Motor neuron (in vitro differentiated cells): ENCODE results near the gene ZNF423. TPM values are rescaled to one million over a fixed set of nuclear protein-coding genes. Genes with fewer than 3 reads are reported as not detected.

Source experiments
- ATAC-seq, 8 experiments: fragments of 200-7000 bp; cut with Tn5 transposase; replicated peaks in 6 of 8; 2 replicates each; pipeline ENCODE4 v1.8.0; 2021; ENCODE audit warnings: mild to moderate bottlenecking in 8 of 8, moderate library complexity in 8 of 8
- H3K27ac ChIP-seq, 2 donors: fragments of 250-450 bp; sonication (Bioruptor Pico); 2 replicates each; pipeline ENCODE4 v1.9.0; 2021; ENCODE audit warnings: antibody characterized with exemption in 2 of 2, mild to moderate bottlenecking in 2 of 2, moderate library complexity in 1 of 2
- H3K4me1 ChIP-seq, 2 donors: fragments of 250-450 bp; sonication (Bioruptor Pico); replicated peaks in 1 of 2; 2 replicates each; pipeline ENCODE4 v1.6.1; 2021; ENCODE audit warnings: antibody characterized with exemption in 2 of 2, mild to moderate bottlenecking in 2 of 2, moderate library complexity in 1 of 2
- H3K4me3 ChIP-seq, 5 donors: fragments of 250-450 bp; sonication (Bioruptor Pico); 2 replicates each; pipeline ENCODE4 v1.9.0; 2021; ENCODE audit warnings: antibody characterized with exemption in 5 of 5, mild to moderate bottlenecking in 5 of 5, moderate library complexity in 4 of 5
- WGBS, 10 experiments: fragments of 450-650 bp; shearing (Covaris generic); methylation state at CpG; one replicate each; pipeline ENCODE4 v1.0.0; 2022; 5-methylcytosine and 5-hydroxymethylcytosine counted together
- in situ Hi-C, 9 experiments: fragments of 400-800 bp; cut with MboI; loops; one replicate each; pipeline ENCODE4 v1.15.0; 2021; ENCODE audit warnings: low sequenced_read_pairs in 9 of 9, low pct_unique_long_range_greater_than_20kb in 2 of 9; ENCODE audit not compliant: unreplicated experiment in 9 of 9
- total RNA-seq, 8 experiments: library from RNA; unstranded; fragments of 300-600 nt; gene quantifications; 2 replicates each; pipeline versions ENCODE4 v1.2.3 to v1.2.4, GENCODE V29; 2022

Gene ZNF423
- total RNA-seq, 8 experiments from 2014 or later: 1.1 to 31.2 (median 19.0) TPM

DNA sequence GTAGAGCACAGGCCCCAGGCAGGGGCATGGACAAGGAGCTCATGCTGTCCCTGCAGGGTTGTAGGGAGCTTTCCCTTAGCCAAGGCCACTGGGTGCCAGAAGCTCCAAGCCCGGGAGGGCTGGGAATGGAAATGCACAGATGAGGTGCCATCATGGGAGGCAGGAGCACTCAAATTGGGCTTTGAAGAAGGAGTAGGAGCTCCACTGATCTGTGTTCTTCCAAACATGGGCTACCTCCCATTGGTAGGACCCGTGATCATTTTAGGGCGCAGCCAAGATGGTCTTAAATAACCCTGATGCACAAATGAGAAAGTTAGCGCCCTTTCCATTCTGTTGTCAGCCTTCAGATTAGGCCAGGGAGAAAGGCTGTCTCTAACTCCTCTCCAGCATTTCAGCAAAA is 201.5 kb downstream of the ZNF423 start:
- Histone ChIP-seq H3K27ac (no peak overlapping the region), H3K4me3 (no peak overlapping the region), H3K4me1 (peaks cover 25 to 27% of the 10 kb centered on the region in 2 donors)
- in situ Hi-C loops: no loop called here
- ATAC-seq: no peak
- WGBS, 10 experiments: 97 to 100% (median 100%) methylated on average over 1 to 4 of the region's 4 CpGs; no CpG with 5 or more reads in 4 of the 10 experiments

DNA sequence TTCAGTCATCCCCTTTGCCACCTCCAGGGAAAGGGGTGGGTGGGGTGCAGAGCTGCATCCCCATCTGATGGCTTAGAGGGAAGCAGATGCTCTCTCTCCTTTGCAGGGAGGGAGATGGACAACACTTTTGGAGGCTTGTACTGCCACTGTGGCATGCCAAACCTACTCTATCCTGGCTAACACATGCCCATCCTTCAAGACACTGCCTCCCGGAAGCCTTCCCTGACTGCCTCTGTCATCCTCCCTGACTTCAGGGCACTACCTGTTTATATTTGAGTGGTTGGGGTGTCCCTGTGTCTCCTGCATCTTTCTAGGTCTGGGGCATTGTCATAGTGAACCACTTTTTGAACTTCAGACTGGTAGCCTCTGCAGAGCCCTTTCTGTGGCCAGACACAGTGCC is 202.3 kb downstream of the ZNF423 start:
- Histone ChIP-seq H3K27ac (no peak overlapping the region), H3K4me3 (no peak overlapping the region), H3K4me1 (peaks cover 25 to 27% of the 10 kb centered on the region in 2 donors)
- ATAC-seq: no peak
- 83 to 100% (median 85%) methylated on average over 1 of the region's 1 CpG; no CpG with 5 or more reads in 6 of the 10 experiments for WGBS, 10 experiments
- in situ Hi-C loops: no loop called here

DNA sequence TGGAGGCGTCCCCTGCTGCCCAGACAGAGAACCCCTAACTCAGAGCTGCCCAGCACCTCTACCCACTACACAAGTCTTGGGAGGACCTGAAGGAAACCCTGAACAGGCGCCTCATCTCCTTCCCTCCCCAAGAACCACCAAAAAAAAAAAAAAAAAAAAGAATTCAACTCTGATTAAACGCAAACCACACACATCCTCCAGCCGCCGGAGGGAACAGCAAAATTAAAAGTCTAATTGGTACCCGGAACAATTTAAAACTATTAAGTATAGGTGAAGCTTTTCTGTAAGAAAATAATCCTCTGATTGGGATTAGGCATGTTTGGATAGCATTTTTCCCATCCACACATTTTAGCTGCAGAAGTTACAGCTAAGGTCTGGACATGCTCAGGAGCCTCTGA is 202.7 kb downstream of the ZNF423 start:
- ATAC-seq: no peak
- Histone ChIP-seq H3K27ac (no peak overlapping the region), H3K4me1 (peaks cover 25 to 27% of the 10 kb centered on the region in 2 donors), H3K4me3 (no peak overlapping the region)
- 11 to 83% (median 73%) methylated on average over 3 to 6 of the region's 6 CpGs; no CpG with 5 or more reads in 7 of the 10 experiments for WGBS, 10 experiments
- in situ Hi-C loops: no loop called here

DNA sequence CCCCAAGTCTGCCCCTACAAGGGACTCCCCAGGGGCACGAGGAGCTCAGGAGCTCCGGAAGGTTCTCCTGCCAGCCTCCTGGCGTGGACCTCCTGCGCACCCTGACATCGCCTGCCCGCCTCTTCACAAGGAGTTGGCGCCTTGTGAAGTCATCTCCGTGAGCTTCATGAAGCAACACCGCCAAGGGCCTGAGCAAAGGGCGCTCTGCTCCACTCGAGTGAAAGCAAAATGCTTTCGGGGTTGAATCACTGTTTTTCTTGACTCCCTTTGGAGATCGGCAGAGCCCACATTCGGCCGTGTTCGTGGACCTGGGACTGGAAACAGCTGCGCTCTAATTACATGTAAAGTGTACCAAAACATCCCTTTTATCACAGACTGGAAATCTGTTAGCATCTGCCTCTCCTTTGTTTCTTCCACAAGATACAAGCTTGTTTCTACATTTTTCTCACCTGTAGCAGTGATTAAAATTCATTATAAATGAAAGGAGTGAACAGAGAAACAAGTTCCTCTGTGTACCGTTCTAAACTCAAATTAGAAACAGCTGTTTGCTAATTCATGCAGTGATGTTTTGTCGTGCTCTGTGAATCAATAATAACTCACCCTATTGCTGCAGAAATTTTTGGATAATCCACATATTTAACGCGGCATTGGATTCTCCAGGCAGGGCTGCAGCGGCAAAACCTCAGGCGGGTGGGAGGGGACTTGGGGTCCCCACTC is 203.3 kb downstream of the ZNF423 start:
- no peak overlapping the region for H3K27ac ChIP-seq
- peak; percentile 25 to 85 (median 54) for ATAC-seq
- 0 to 81% (median 66%) methylated on average over 3 to 13 of the region's 23 CpGs; no CpG with 5 or more reads in 1 of the 10 experiments for WGBS, 10 experiments
- H3K4me3 ChIP-seq: no peak overlapping the region
- H3K4me1 ChIP-seq: peaks cover 20 to 25% of the 10 kb centered on the region in 2 donors
- in situ Hi-C loops: no loop called here

DNA sequence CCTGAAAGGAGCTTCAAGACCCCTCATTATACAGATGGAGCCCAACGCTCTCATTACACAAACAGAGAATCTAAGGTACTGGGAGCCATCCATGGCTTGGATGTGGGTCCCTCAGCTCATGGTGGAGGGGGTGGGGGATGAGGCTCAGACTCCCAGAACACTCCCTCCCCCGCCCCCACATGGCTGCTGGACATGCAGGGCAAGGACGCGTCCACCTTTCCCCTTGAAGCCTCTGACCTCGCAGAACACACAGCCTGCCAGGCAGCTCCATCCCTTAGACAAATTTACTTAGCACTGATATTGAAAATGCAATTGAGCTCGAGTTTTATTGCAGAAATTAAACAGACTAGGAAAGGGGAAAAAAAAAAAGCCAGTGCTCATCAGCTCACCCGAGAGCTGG is 203.9 kb downstream of the ZNF423 start:
- peak in 4 of 8 experiments; percentile 32 to 75 (median 45) for ATAC-seq
- WGBS, 10 experiments: 40 to 100% (median 75%) methylated on average over 1 to 4 of the region's 7 CpGs; no CpG with 5 or more reads in 4 of the 10 experiments
- peaks cover 17 to 19% of the 10 kb centered on the region in 2 donors for H3K4me1 ChIP-seq
- H3K27ac ChIP-seq: no peak overlapping the region
- no peak overlapping the region for H3K4me3 ChIP-seq
- in situ Hi-C loops: no loop called here

DNA sequence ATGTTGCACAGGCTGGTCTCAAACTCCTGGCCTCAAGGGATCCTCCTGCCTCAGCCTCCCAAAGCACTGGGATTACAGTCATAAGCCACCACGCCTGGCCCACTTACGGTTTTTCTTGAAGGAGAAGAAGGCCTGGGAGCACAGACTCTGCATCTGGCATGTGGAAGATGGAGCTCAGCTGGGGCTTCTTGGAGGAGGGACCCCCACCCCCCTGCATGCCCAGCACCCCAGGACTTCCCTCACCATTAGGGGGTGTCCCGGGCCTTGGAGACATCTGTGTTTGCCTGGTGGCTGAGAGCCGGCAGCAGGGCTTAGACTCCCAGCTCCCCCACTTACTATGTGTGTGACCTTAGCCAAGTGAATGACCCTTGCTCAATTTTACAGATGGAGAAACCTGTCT is 204.7 kb downstream of the ZNF423 start:
- Histone ChIP-seq H3K4me3 (no peak overlapping the region), H3K27ac (no peak overlapping the region), H3K4me1 (peaks cover 17 to 19% of the 10 kb centered on the region in 2 donors)
- in situ Hi-C loops: no loop called here
- 19 to 100% methylated on average over 2 of the region's 4 CpGs; no CpG with 5 or more reads in 8 of the 10 experiments for WGBS, 10 experiments
- ATAC-seq: no peak

DNA sequence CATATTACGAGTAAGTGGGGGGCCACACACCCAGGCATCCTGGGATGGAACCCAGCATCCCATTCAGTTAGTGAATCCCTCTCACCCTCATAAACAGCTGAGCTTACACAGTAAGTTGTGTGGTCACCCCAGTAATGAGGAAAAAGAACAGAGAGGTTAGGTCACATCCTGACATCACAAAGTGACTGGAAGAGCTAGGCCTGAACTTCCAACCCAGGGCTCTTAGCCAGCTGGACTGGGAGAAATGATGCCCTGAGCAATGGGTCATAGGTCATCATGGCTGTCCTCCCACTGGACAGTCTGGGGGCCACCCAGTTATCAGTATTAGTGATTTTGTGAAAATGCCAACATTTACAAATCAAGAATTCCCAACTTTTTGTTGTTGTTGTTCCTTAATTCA is 205.3 kb downstream of the ZNF423 start:
- Histone ChIP-seq H3K4me3 (no peak overlapping the region), H3K4me1 (peaks cover 17 to 19% of the 10 kb centered on the region in 2 donors), H3K27ac (no peak overlapping the region)
- WGBS, 10 experiments: 80 to 100% (median 100%) methylated on average over 1 of the region's 1 CpG; no CpG with 5 or more reads in 7 of the 10 experiments
- in situ Hi-C loops: no loop called here
- ATAC-seq: no peak

DNA sequence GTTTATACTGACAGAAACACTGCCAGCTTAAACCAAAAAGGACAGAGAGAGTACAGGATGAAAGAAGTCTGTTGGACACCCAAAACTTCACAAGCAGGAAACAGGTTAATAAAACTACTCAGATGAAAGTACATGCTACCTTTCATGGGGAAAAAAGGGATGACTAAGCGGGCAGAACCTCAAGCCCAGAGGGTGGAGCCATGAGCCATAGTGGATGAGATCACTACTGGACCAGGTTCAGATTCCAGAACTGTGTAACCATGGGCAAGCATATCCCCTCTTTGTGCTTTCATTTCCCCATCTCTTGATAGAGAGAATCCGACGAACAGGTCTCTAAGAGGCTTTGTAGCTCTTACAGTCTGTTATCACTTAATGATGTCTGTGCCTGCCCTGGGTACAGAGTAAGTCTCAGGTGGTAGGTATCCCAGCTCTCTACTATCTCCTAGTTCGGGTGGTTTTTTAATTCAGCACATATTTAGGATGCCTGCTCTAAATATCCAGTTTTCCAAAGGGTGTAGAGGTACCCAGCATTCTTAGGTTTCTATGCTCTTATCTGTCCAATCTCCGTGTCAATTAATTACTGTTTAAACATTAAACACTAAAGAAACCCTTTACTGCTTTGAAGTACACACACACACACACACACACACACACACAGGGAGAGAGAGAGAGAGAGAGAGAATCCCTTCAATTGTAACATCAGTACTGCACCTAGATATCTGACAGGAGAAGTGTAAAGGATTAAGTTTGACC is 206.7 kb downstream of the ZNF423 start:
- H3K27ac ChIP-seq: no peak overlapping the region
- in situ Hi-C loops: no loop called here
- peak in 2 of 8 experiments; percentile 10 to 54 for ATAC-seq
- 0 to 83% (median 59%) methylated on average over 1 to 5 of the region's 5 CpGs; no CpG with 5 or more reads in 4 of the 10 experiments for WGBS, 10 experiments
- no peak overlapping the region for H3K4me3 ChIP-seq
- peaks cover 17 to 19% of the 10 kb centered on the region in 2 donors for H3K4me1 ChIP-seq

DNA sequence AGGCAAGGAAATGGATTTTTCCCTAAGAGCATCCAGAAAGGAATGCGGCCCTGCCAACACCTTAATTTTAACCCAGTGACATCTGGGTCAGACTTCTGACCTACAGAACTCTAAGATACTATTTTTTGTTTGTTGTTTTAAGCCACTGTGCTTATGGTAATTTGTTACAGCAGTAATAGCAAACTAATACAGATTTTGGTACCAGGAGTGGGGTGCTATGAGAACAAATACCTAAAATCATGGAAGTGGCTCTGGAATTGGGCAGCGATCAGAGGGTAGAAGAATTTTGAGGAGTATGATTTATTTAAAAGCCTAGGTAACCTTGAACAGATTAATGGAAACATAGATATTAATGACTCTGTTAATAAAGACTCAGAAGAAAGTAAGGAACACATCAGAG is 208.2 kb downstream of the ZNF423 start:
- 60 to 100% (median 89%) methylated on average over 1 to 2 of the region's 2 CpGs for WGBS, 10 experiments
- in situ Hi-C loops: no loop called here
- Histone ChIP-seq H3K27ac (no peak overlapping the region), H3K4me1 (peaks cover 11 to 18% of the 10 kb centered on the region in 2 donors), H3K4me3 (no peak overlapping the region)
- no peak for ATAC-seq

DNA sequence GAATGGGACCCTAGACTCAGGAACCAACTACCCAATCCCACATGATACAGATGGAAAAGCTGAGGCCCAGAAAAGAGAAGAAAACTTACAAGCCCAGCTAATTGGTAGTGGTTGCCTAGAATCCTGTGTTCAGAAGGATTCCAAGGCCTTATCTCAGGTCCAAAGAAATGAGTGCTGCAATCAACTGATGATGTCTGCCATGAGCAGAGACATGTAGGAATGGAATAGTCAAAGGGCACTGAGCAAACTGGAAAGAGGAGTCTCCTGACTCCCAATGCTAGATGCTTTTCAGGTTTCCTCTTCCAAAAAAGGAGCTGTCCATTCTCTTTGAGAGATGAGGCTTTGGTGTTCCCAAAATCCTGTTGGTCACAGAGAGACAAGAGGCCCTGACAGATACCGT is 210.6 kb downstream of the ZNF423 start:
- Histone ChIP-seq H3K4me3 (no peak overlapping the region), H3K27ac (no peak overlapping the region), H3K4me1 (peaks cover 16 to 26% of the 10 kb centered on the region in 2 donors)
- 100% methylated on average over 1 of the region's 1 CpG; no CpG with 5 or more reads in 6 of the 10 experiments for WGBS, 10 experiments
- in situ Hi-C loops: no loop called here
- ATAC-seq: no peak

DNA sequence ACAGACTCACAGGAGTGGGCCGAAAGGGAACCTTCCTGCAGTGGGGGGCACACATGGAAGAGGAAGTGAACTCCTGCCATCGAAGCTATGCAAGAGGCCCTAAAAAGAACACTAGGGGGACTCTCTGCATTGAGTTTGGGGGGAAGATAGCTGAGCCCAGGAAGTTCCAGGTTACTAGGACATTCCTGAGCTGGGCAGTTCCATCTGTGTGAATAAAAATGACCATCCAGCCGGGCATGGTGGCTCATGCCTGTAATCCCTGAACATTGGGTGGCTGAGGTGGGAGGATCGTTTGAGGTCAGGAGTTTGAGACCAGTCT is 211.8 kb downstream of the ZNF423 start:
- Histone ChIP-seq H3K4me3 (no peak overlapping the region), H3K27ac (no peak overlapping the region), H3K4me1 (peaks cover 28 to 35% of the 10 kb centered on the region in 2 donors)
- ATAC-seq: peak in 4 of 8 experiments; percentile 6 to 41 (median 26)
- in situ Hi-C loops: no loop called here
- 0 to 64% (median 25%) methylated on average over 1 to 3 of the region's 4 CpGs; no CpG with 5 or more reads in 4 of the 10 experiments for WGBS, 10 experiments

DNA sequence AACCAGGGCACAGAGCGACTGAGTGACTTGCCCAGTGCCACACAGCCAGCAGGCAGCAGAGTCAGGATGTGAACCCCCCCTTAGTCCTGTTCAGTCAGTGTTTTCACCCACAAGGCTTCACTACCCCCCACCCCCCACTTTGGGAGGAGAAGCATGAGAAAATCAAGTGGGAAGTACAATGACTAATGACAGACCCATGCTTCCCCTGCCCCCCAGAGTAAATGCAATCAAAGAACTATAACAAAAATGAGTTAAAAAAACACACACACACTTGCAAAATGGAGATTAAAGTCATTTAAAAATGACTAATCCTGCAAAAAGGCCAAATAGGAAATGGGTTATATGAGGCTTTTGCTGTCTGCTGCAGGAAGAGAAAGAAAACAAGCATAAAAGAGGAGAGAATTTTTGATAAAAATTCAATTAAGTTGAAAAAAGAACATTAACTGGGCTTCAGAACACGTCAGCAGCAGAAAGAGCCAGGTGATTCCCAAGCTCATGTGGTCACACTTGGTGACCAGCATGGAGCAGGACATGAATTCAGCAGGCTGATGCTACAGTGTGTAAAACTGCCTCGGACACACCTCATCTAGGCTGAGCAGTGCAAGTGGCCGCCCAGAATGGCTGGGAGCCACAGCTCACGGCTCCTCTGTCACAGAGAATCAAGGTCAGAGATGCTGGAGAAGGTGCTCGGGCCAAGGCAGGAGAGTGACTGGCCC is 212.3 kb downstream of the ZNF423 start:
- Histone ChIP-seq H3K4me1 (peaks cover 30 to 40% of the 10 kb centered on the region in 2 donors), H3K27ac (no peak overlapping the region), H3K4me3 (no peak overlapping the region)
- in situ Hi-C loops: no loop called here
- ATAC-seq: peak in 6 of 8 experiments; percentile 14 to 80 (median 34)
- 0 to 100% (median 78%) methylated on average over 1 to 5 of the region's 6 CpGs; no CpG with 5 or more reads in 1 of the 10 experiments for WGBS, 10 experiments

DNA sequence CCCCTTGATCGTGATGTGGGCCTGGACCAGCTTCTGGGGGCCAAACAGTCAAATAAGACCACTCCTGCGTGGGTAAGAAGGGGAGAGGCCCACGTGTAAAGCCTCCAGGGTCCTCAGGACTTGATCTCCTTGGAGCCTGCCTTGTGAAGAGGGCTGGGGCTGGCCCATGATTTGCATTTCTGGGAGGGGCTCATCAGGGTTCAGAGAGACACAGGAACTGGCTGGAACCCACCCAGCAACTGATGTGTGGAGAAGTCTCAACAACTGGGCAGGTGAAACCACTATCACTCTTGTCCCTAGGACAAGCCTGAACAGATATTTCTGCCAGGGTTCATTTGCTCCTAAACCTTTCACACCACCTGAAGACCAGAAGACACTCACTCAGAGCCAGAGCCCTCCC is 214.7 kb downstream of the ZNF423 start:
- WGBS, 10 experiments: 17 to 100% (median 54%) methylated on average over 1 to 3 of the region's 3 CpGs; no CpG with 5 or more reads in 7 of the 10 experiments
- peaks cover 30 to 43% of the 10 kb centered on the region in 2 donors for H3K4me1 ChIP-seq
- in situ Hi-C loops: no loop called here
- ATAC-seq: peak in 3 of 8 experiments; percentile 28 to 49 (median 37)
- no peak overlapping the region for H3K4me3 ChIP-seq
- H3K27ac ChIP-seq: no peak overlapping the region
